ENCODE results near the gene CCDC141. TPM values are rescaled to one million over a fixed set of nuclear protein-coding genes. Genes with fewer than 3 reads are reported as not detected.

Gene CCDC141
- total and polyA plus RNA-seq, 2 of the 13 experiments (the other 11 are each of a cell fraction or from before 2014, with no cell fraction given) = not detected

GRCh38 chr2:178836807-178837206 is 213.1 kb downstream of the CCDC141 start (continued):
- TF ChIP-seq SKIL (CRISPR knock-in tag; IDR thresholded peaks at IDR 0.05; ENCODE audit: borderline replicate concordance) = no peak
- no peak for TF ChIP-seq THAP8 (CRISPR knock-in tag; IDR thresholded peaks at IDR 0.05; ENCODE audit: borderline replicate concordance)
- TF ChIP-seq ATF7 (IDR thresholded peaks at IDR 0.05) = no peak
- TF ChIP-seq ATF7 (CRISPR knock-in tag; IDR thresholded peaks at IDR 0.05) = no peak

- FAIRE-seq = no peak
- H2AFZ ChIP-seq (ENCODE audit: low read length) = no peak overlapping the region
- DNase-seq (ENCODE audit: low spot score) = no peak
- no peaks in the 10 kb centered on the region for H3K36me3 ChIP-seq (replicated peaks in 1 of 2; ENCODE audit: control insufficient read depth in 1 of 2, insufficient read depth in 2 of 2, low read length in 2 of 2)
- no peaks in the 10 kb centered on the region; a peak in 2 of 5 replicates for H3K27me3 ChIP-seq (ENCODE audit: control insufficient read depth in 1 of 2, insufficient read depth in 2 of 2, low read length in 2 of 2)
- H4K20me1 ChIP-seq (ENCODE audit: insufficient read depth, low read length) = no peaks in the 10 kb centered on the region
- H3K9me3 ChIP-seq (ENCODE audit: low read length) = no peaks in the 10 kb centered on the region
- H3K4me3 ChIP-seq (replicated peaks in 1 of 3; ENCODE audit: insufficient read depth in 1 of 3, low read depth in 2 of 3, low read length in 3 of 3) = no peak overlapping the region
- H3K9ac ChIP-seq (ENCODE audit: insufficient read depth, low read depth, low read length) = no peak overlapping the region
- no TSS peak for BruUV-seq (replicated peaks)
- ChIA-PET POLR2A (no interaction called here), CTCF (ENCODE audit: low intra/inter-chr PET ratio, low total read pairs) (no interaction called here)
- intact Hi-C loops (cut with micrococcal nuclease; ENCODE audit: unreplicated experiment) = no loop called here
- in situ Hi-C loops (cut with HindIII; ENCODE audit: extremely low pct_ligation_motif_present, low pct_unique_long_range_greater_than_20kb) = no loop called here
- no peaks in the 10 kb centered on the region for H3K79me2 ChIP-seq (ENCODE audit: insufficient read depth, low read length)
- H3K4me1 ChIP-seq (ENCODE audit: insufficient read depth, low read length) = no peaks in the 10 kb centered on the region
- WGBS (ENCODE audit: low lambda C conversion rate) = 40% methylated on average over 9 of the region's 9 CpGs
- no peak overlapping the region for H3K4me2 ChIP-seq (ENCODE audit: low read depth, low read length)
- no peak for TF ChIP-seq HNF4G (IDR thresholded peaks at IDR 0.05; ENCODE audit: borderline replicate concordance, low read depth, low read length)
- TF ChIP-seq HNF4G (CRISPR knock-in tag; IDR thresholded peaks at IDR 0.05; ENCODE audit: borderline replicate concordance, low read depth) = no peak
- no peak for TF ChIP-seq SOX13 (IDR thresholded peaks at IDR 0.05)
- no peak for TF ChIP-seq SOX13 (CRISPR knock-in tag; conservative IDR thresholded peaks at IDR 0.05 in 1 of 2, IDR thresholded peaks at IDR 0.05 in 1 of 2)
- no peak for TF ChIP-seq TSC22D2 (CRISPR knock-in tag; IDR thresholded peaks at IDR 0.05; ENCODE audit: borderline replicate concordance)
- no peak for TF ChIP-seq ZNF780A (CRISPR knock-in tag; IDR thresholded peaks at IDR 0.05)
- no peak for TF ChIP-seq RAD51 (IDR thresholded peaks at IDR 0.05; ENCODE audit: borderline replicate concordance)
- TF ChIP-seq SMAD1 (CRISPR knock-in tag; IDR thresholded peaks at IDR 0.05; ENCODE audit: borderline replicate concordance, low read depth) = no peak
- TF ChIP-seq FIP1L1 (IDR thresholded peaks at IDR 0.05; ENCODE audit: borderline replicate concordance, insufficient read depth, low read depth, low read length) = no peak
- TF ChIP-seq ZNF550 (CRISPR knock-in tag; IDR thresholded peaks at IDR 0.05; ENCODE audit: borderline replicate concordance) = no peak
- TF ChIP-seq CBX1 (IDR thresholded peaks at IDR 0.05; ENCODE audit: low read depth) = no peak
- no peak overlapping the region for H3K27ac ChIP-seq (ENCODE audit: extremely low read length, insufficient read depth, low read length)
- no peak for ATAC-seq
Observed at GRCh38 chr2:178834086-178834485, 215.9 kb downstream of the CCDC141 start.
